Stomach (tissue), 4 donors: ENCODE results near the gene MET.

Experiments used
- POLR2A ChIP-seq, 4 donors: fragments of 450-650 bp; IDR thresholded peaks; one replicate each; pipeline ENCODE4 v1.6.1; 2016; ENCODE audit warnings: antibody characterized with exemption in 4 of 4, control low read depth in 2 of 4, mild to moderate bottlenecking in 1 of 4, moderate library complexity in 1 of 4
- TF ChIP-seq, protein P1 (sequence below), 7 experiments: fragments of 450-650 bp in 4 of 7; fragments of 200-600 bp in 3 of 7; sonication (generic) in 3 of 7; IDR thresholded peaks; one replicate each; pipeline ENCODE4 v1.5.1; 2016 to 2019; ENCODE audit warnings: antibody characterized with exemption in 7 of 7, control low read depth in 2 of 7, mild to moderate bottlenecking in 1 of 7

DNA sequence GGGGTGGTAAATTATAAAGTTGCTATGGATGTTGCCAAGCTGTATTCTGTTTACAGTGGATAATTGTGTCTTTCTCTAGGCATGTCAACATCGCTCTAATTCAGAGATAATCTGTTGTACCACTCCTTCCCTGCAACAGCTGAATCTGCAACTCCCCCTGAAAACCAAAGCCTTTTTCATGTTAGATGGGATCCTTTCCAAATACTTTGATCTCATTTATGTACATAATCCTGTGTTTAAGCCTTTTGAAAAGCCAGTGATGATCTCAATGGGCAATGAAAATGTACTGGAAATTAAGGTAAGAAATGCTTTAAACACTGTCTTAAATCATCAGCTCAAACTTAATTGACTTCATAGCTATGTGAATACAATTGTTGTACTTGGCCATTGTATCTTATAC lies 91.0 kb downstream of the MET start:
- no peak for TF ChIP-seq POLR2A (IDR thresholded peaks at IDR 0.05)
- TF ChIP-seq, protein P1, sequence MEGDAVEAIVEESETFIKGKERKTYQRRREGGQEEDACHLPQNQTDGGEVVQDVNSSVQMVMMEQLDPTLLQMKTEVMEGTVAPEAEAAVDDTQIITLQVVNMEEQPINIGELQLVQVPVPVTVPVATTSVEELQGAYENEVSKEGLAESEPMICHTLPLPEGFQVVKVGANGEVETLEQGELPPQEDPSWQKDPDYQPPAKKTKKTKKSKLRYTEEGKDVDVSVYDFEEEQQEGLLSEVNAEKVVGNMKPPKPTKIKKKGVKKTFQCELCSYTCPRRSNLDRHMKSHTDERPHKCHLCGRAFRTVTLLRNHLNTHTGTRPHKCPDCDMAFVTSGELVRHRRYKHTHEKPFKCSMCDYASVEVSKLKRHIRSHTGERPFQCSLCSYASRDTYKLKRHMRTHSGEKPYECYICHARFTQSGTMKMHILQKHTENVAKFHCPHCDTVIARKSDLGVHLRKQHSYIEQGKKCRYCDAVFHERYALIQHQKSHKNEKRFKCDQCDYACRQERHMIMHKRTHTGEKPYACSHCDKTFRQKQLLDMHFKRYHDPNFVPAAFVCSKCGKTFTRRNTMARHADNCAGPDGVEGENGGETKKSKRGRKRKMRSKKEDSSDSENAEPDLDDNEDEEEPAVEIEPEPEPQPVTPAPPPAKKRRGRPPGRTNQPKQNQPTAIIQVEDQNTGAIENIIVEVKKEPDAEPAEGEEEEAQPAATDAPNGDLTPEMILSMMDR (IDR thresholded peaks at IDR 0.05) = no peak
